GM06990 (cell line): ENCODE measurements around the gene ARFGEF3.

Experiments
- DNase-seq: peaks from one replicate; pipeline ENCODE4 v3.0.0-alpha.2; 2011; ENCODE audit not compliant: insufficient read length; ENCODE audit errors: extremely low read depth
- H3K27me3 ChIP-seq: replicated peaks from 2 replicates; pipeline ENCODE4 v1.6.0; 2011; ENCODE audit warnings: low read length; ENCODE audit not compliant: control insufficient read depth, insufficient read depth
- H3K36me3 ChIP-seq: 2 replicates; pipeline ENCODE4 v1.5.1; 2011; ENCODE audit warnings: low read length; ENCODE audit not compliant: control insufficient read depth, insufficient read depth
- H3K4me3 ChIP-seq: replicated peaks from 2 replicates; pipeline ENCODE4 v1.5.1; 2011; ENCODE audit warnings: low read depth, mild to moderate bottlenecking, control low read depth, low read length
- CTCF ChIP-seq: IDR thresholded peaks from 2 replicates; pipeline ENCODE4 v1.5.1; 2011; ENCODE audit warnings: low read length, control low read depth, mild to moderate bottlenecking, inconsistent platforms; ENCODE audit not compliant: insufficient read depth, poor library complexity, severe bottlenecking

Gene ARFGEF3

GRCh38 chr6:138248878-138249277 is 87.1 kb downstream of the ARFGEF3 start:
- no peaks in the 10 kb centered on the region for H3K27me3 ChIP-seq

GRCh38 chr6:138250053-138250452 is 88.3 kb downstream of the ARFGEF3 start:
- DNase-seq: no peak
- TF ChIP-seq CTCF: no peak
- no peaks in the 10 kb centered on the region for H3K27me3 ChIP-seq
- H3K4me3 ChIP-seq: no peak overlapping the region
- H3K36me3 ChIP-seq: no peaks in the 10 kb centered on the region

More at GRCh38 chr6:138248878-138249277, 87.1 kb downstream of the ARFGEF3 start:
- H3K4me3 ChIP-seq: no peak overlapping the region
- no peak for DNase-seq
- no peaks in the 10 kb centered on the region for H3K36me3 ChIP-seq
- no peak for TF ChIP-seq CTCF

GRCh38 chr6:138250513-138251247 is 88.9 kb downstream of the ARFGEF3 start:
- no peaks in the 10 kb centered on the region for H3K27me3 ChIP-seq
- no peak for TF ChIP-seq CTCF
- DNase-seq: no peak
- no peak overlapping the region for H3K4me3 ChIP-seq
- H3K36me3 ChIP-seq: no peaks in the 10 kb centered on the region

GRCh38 chr6:138253731-138254130 is 92.0 kb downstream of the ARFGEF3 start:
- no peak for TF ChIP-seq CTCF
- Histone ChIP-seq H3K36me3 (no peaks in the 10 kb centered on the region), H3K27me3 (0 out of 2 replicates have a peak, but pooled peaks cover 2% of the 10 kb centered on the region), H3K4me3 (no peak overlapping the region)
- DNase-seq: no peak

- no peak for DNase-seq
- H3K4me3 ChIP-seq: no peak overlapping the region
- H3K27me3 ChIP-seq: 0 out of 2 replicates have a peak, but pooled peaks cover 2% of the 10 kb centered on the region
- no peak for TF ChIP-seq CTCF
- no peaks in the 10 kb centered on the region for H3K36me3 ChIP-seq
These were observed 93.7 kb downstream of the ARFGEF3 start for GRCh38 chr6:138255443-138255842.
